ENCODE results near the gene PACS2. TPM values are rescaled to one million over a fixed set of nuclear protein-coding genes. Genes with fewer than 3 reads are reported as not detected.

The PACS2 gene
- polyA plus RNA-seq, 3 donors: 3.1 to 87.0 (median 3.7) TPM

GRCh38 chr14:105324080-105324778, 9.7 kb downstream of the PACS2 start:
- H3K27me3 ChIP-seq (ENCODE audit: control insufficient read depth in 2 of 2, insufficient read depth in 2 of 2, low read length in 2 of 2): no peaks in the 10 kb centered on the region
- no peaks in the 10 kb centered on the region for H3K36me3 ChIP-seq (replicated peaks in 1 of 2; ENCODE audit: control insufficient read depth in 1 of 2, insufficient read depth in 2 of 2, low read length in 2 of 2)
- no peak overlapping the region for H3K4me2 ChIP-seq (replicated peaks; ENCODE audit: extremely low read depth, low read length, poor library complexity, severe bottlenecking)
- DNase-seq: no peak
- no peak overlapping the region for H3K27ac Mint-ChIP-seq
- peaks cover 9 to 10% of the 10 kb centered on the region in 2 donors for H3K4me1 ChIP-seq (ENCODE audit: control insufficient read depth in 1 of 2, insufficient read depth in 2 of 2, low read length in 2 of 2)
- peaks cover 0 to 2% (median 1%) of the 10 kb centered on the region in 3 donors for H3K27me3 Mint-ChIP-seq (ENCODE audit: low read depth in 3 of 3)
- H3K4me3 Mint-ChIP-seq: no peak overlapping the region
- peaks cover 73% of the 10 kb centered on the region for H4K20me1 ChIP-seq (ENCODE audit: insufficient read depth, low read length)
- H3K4me1 Mint-ChIP-seq: peaks cover 14% of the 10 kb centered on the region
- H2AFZ ChIP-seq (ENCODE audit: insufficient read depth, low read depth, low read length, poor library complexity, severe bottlenecking): no peak overlapping the region
- H3K9me3 Mint-ChIP-seq: peaks cover 0 to 2% (median 0%) of the 10 kb centered on the region in 7 donors
- TF ChIP-seq CTCF (IDR thresholded peaks at IDR 0.05): no peak
- whole genome bisulfite sequencing (ENCODE audit: insufficient coverage): 96% methylated on average over 27 of the region's 30 CpGs
- intact Hi-C loops (cut with micrococcal nuclease): no loop called here
- peaks cover 55% of the 10 kb centered on the region for H3K79me2 ChIP-seq (ENCODE audit: insufficient read depth, low read length)
- no peak overlapping the region for H3K4me3 ChIP-seq (replicated peaks in 1 of 3; ENCODE audit: low read depth in 2 of 3, low read length in 3 of 3)
- peaks cover 10 to 12% of the 10 kb centered on the region in 2 donors for H3K36me3 Mint-ChIP-seq
- H3K9ac ChIP-seq (ENCODE audit: insufficient read depth, low read length, poor library complexity, severe bottlenecking): no peak overlapping the region
- no peak overlapping the region for H3K27ac ChIP-seq (ENCODE audit: low read depth in 1 of 2, low read length in 2 of 2)
- H3K9me3 ChIP-seq (replicated peaks in 1 of 2; ENCODE audit: control insufficient read depth in 1 of 2, insufficient read depth in 1 of 2, low read length in 2 of 2): no peaks in the 10 kb centered on the region

- Mint-ChIP-seq H3K27ac (no peak overlapping the region), H3K4me3 (no peak overlapping the region), H3K27me3 (ENCODE audit: low read depth in 3 of 3) (peaks cover 0 to 2% (median 2%) of the 10 kb centered on the region in 3 donors), H3K36me3 (peaks cover 10 to 12% of the 10 kb centered on the region in 2 donors), H3K4me1 (peaks cover 14% of the 10 kb centered on the region), H3K9me3 (peaks cover 0 to 2% (median 0%) of the 10 kb centered on the region in 7 donors)
- Histone ChIP-seq H2AFZ (ENCODE audit: insufficient read depth, low read depth, low read length, poor library complexity, severe bottlenecking) (no peak overlapping the region), H3K9me3 (replicated peaks in 1 of 2; ENCODE audit: control insufficient read depth in 1 of 2, insufficient read depth in 1 of 2, low read length in 2 of 2) (no peaks in the 10 kb centered on the region), H3K79me2 (ENCODE audit: insufficient read depth, low read length) (peaks cover 49% of the 10 kb centered on the region), H3K27ac (ENCODE audit: low read depth in 1 of 2, low read length in 2 of 2) (no peak overlapping the region), H3K4me3 (replicated peaks in 1 of 3; ENCODE audit: low read depth in 2 of 3, low read length in 3 of 3) (no peak overlapping the region), H3K36me3 (replicated peaks in 1 of 2; ENCODE audit: control insufficient read depth in 1 of 2, insufficient read depth in 2 of 2, low read length in 2 of 2) (no peaks in the 10 kb centered on the region), H3K4me1 (ENCODE audit: control insufficient read depth in 1 of 2, insufficient read depth in 2 of 2, low read length in 2 of 2) (peaks cover 9 to 10% of the 10 kb centered on the region in 2 donors), H3K4me2 (replicated peaks; ENCODE audit: extremely low read depth, low read length, poor library complexity, severe bottlenecking) (no peak overlapping the region), H3K27me3 (ENCODE audit: control insufficient read depth in 2 of 2, insufficient read depth in 2 of 2, low read length in 2 of 2) (no peaks in the 10 kb centered on the region), H4K20me1 (ENCODE audit: insufficient read depth, low read length) (peaks cover 79% of the 10 kb centered on the region), H3K9ac (ENCODE audit: insufficient read depth, low read length, poor library complexity, severe bottlenecking) (no peak overlapping the region)
- intact Hi-C loops (cut with micrococcal nuclease): no loop called here
- DNase-seq: no peak
- TF ChIP-seq CTCF (IDR thresholded peaks at IDR 0.05): no peak
- WGBS (ENCODE audit: insufficient coverage): 100% methylated on average over 5 of the region's 12 CpGs
Measured at GRCh38 chr14:105324871-105325270, 10.3 kb downstream of the PACS2 start.
